Measurements from ENCODE around the gene MUC2. TPM values are rescaled to one million over a fixed set of nuclear protein-coding genes. Genes with fewer than 3 reads are reported as not detected.

MUC2 gene
- total RNA-seq, 1 experiment from 2014 or later = not detected

DNA sequence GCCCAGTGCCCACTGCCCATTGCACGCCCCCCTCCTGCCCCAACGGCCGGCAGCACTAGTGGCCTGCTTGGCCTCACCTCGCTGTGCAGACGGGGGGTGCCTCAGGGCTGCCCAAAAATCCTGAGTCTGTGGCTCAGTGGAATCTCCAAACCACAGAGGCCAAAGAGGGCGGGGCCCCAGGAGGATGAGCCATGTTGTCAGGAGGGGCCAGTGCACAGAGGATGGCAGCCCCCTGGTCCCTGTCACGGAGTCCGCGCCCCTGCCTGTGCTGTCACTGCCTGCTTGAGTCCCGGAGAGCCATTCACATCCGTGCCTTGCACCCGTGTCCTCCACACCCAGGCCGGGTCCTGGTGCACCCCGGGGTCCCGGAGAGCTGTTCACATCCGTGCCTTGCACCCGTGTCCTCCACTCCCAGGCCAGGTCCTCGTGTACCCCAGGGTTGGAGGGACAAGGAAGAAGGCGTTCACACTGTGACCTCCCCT lies 46.7 kb downstream of the MUC2 start:
- POLR2A ChIA-PET (ENCODE audit: low non-redundant PET) = no interaction called here

DNA sequence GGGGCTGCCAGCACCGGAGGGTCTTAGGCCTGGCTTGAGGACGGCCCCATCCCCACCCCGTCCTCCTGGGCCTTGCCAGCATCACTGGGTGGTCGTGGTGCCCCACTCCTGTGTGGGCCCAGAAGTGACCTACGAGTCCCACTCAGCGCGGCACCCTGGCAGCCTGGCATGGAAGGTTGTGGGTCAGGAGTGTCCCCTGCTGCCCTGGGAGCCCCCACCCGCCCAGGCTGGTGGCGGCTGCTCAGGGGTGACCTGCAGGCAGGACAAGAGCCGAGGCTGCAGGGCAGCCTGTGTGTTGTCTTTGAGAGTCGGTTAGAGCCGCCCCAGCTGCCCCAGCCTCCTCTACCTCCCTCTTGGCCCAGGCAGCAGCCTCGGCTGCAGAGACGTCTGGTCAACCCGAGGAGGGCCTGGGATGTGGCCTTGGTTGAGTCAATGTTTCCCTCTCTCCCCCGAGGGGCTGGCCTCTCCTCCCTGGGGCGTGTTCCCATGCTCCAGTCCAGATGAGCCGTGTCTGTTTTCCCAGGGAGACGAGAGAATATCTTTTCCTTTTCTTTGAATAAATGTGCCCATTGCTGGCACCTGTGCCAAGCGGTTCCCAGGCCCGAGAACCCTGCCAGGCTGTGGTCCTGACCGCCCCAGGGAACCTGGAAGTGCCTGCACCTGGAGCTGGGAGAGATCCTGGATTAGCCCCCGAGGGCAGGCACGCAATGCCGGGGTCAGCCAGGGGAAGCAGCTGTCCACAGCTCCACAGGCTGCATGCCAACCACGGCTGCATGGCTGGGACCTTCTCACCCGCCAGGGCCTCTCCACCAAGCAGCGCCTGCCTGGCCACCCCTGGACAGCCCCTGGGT lies 47.4 kb downstream of the MUC2 start:
- H3K27me3 ChIP-seq (replicated peaks; ENCODE audit: insufficient read depth, low read depth, low read length, poor library complexity) = peaks cover 14% of the 10 kb centered on the region
- TF ChIP-seq, protein P1, sequence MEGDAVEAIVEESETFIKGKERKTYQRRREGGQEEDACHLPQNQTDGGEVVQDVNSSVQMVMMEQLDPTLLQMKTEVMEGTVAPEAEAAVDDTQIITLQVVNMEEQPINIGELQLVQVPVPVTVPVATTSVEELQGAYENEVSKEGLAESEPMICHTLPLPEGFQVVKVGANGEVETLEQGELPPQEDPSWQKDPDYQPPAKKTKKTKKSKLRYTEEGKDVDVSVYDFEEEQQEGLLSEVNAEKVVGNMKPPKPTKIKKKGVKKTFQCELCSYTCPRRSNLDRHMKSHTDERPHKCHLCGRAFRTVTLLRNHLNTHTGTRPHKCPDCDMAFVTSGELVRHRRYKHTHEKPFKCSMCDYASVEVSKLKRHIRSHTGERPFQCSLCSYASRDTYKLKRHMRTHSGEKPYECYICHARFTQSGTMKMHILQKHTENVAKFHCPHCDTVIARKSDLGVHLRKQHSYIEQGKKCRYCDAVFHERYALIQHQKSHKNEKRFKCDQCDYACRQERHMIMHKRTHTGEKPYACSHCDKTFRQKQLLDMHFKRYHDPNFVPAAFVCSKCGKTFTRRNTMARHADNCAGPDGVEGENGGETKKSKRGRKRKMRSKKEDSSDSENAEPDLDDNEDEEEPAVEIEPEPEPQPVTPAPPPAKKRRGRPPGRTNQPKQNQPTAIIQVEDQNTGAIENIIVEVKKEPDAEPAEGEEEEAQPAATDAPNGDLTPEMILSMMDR (conservative IDR thresholded peaks at IDR 0.05; ENCODE audit: low read depth, low read length) = no peak
- TF ChIP-seq EZH2 (IDR thresholded peaks at IDR 0.05; ENCODE audit: borderline replicate concordance, low read depth, low read length, poor library complexity, severe bottlenecking) = no peak
- ChIA-PET POLR2A (ENCODE audit: low non-redundant PET) (no interaction called here), CTCF (no interaction called here)
- no peaks in the 10 kb centered on the region for H3K9me3 ChIP-seq (ENCODE audit: low read depth, low read length, poor library complexity, severe bottlenecking)
- H3K4me1 ChIP-seq (ENCODE audit: insufficient read depth, low read length, poor library complexity, severe bottlenecking) = no peaks in the 10 kb centered on the region
- H3K27ac ChIP-seq (ENCODE audit: low read depth, low read length, poor library complexity, severe bottlenecking) = no peak overlapping the region
- no TSS peak for BruUV-seq (replicated peaks)
- no peak for DNase-seq (ENCODE audit: low spot score)
- no peak overlapping the region for H3K4me3 ChIP-seq (ENCODE audit: low read depth, low read length, poor library complexity, severe bottlenecking)
- no peaks in the 10 kb centered on the region for H3K36me3 ChIP-seq (ENCODE audit: insufficient read depth, low read length, poor library complexity, severe bottlenecking)
- intact Hi-C loops (cut with micrococcal nuclease; ENCODE audit: unreplicated experiment) = no loop called here

More for the DNA sequence above, 46.7 kb downstream of the MUC2 start:
- Histone ChIP-seq H3K27me3 (replicated peaks; ENCODE audit: insufficient read depth, low read depth, low read length, poor library complexity) (peaks cover 14% of the 10 kb centered on the region), H3K27ac (ENCODE audit: low read depth, low read length, poor library complexity, severe bottlenecking) (no peak overlapping the region), H3K4me3 (ENCODE audit: low read depth, low read length, poor library complexity, severe bottlenecking) (no peak overlapping the region), H3K4me1 (ENCODE audit: insufficient read depth, low read length, poor library complexity, severe bottlenecking) (no peaks in the 10 kb centered on the region), H3K36me3 (ENCODE audit: insufficient read depth, low read length, poor library complexity, severe bottlenecking) (no peaks in the 10 kb centered on the region), H3K9me3 (ENCODE audit: low read depth, low read length, poor library complexity, severe bottlenecking) (no peaks in the 10 kb centered on the region)
- intact Hi-C loops (cut with micrococcal nuclease; ENCODE audit: unreplicated experiment) = no loop called here
- CTCF ChIA-PET = no interaction called here
- TF ChIP-seq, protein P1 (conservative IDR thresholded peaks at IDR 0.05; ENCODE audit: low read depth, low read length) = no peak
- TF ChIP-seq EZH2 (IDR thresholded peaks at IDR 0.05; ENCODE audit: borderline replicate concordance, low read depth, low read length, poor library complexity, severe bottlenecking) = no peak
- BruUV-seq (replicated peaks) = no TSS peak
- DNase-seq (ENCODE audit: low spot score) = no peak

DNA sequence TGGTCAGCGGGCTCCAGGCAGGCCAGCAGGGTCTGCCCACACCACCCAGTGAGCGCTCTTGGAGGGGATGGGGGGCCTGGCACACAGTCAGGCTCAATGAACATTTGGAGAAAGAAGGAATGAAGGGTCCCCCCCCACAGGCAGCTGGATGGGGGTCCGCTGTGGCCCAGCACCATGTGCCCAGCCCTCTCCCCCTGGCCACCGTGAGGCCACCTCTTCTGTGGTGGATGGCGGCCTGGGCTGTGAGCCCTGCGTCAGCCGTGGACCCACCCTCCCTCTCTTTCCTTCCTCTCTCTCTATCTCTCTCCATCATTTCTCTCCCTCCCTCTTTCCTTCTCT lies 48.0 kb downstream of the MUC2 start:
- Histone ChIP-seq H3K9me3 (ENCODE audit: low read depth, low read length, poor library complexity, severe bottlenecking) (no peaks in the 10 kb centered on the region), H3K4me3 (ENCODE audit: low read depth, low read length, poor library complexity, severe bottlenecking) (no peak overlapping the region), H3K36me3 (ENCODE audit: insufficient read depth, low read length, poor library complexity, severe bottlenecking) (no peaks in the 10 kb centered on the region), H3K4me1 (ENCODE audit: insufficient read depth, low read length, poor library complexity, severe bottlenecking) (no peaks in the 10 kb centered on the region), H3K27me3 (replicated peaks; ENCODE audit: insufficient read depth, low read depth, low read length, poor library complexity) (peaks cover 14% of the 10 kb centered on the region), H3K27ac (ENCODE audit: low read depth, low read length, poor library complexity, severe bottlenecking) (no peak overlapping the region)
- CTCF ChIA-PET = no interaction called here
- TF ChIP-seq, protein P1 (conservative IDR thresholded peaks at IDR 0.05; ENCODE audit: low read depth, low read length) = no peak
- no peak for TF ChIP-seq EZH2 (IDR thresholded peaks at IDR 0.05; ENCODE audit: borderline replicate concordance, low read depth, low read length, poor library complexity, severe bottlenecking)
- intact Hi-C loops (cut with micrococcal nuclease; ENCODE audit: unreplicated experiment) = no loop called here
- DNase-seq (ENCODE audit: low spot score) = no peak
- no TSS peak for BruUV-seq (replicated peaks)
- POLR2A ChIA-PET (ENCODE audit: low non-redundant PET) = no interaction called here
